ENCODE results near the gene CARD19. TPM values are rescaled to one million over a fixed set of nuclear protein-coding genes. Genes with fewer than 3 reads are reported as not detected.

The CARD19 gene
- total RNA-seq, 4 donors from 2014 or later, result 37.0 to 61.8 (median 49.1) TPM

- 74 to 77% methylated on average over 2 of the region's 2 CpGs for WGBS, 2 donors
- Histone ChIP-seq H3K9me3 (no peaks in the 10 kb centered on the region), H3K4me3 (replicated peaks in 1 of 3) (no peak overlapping the region), H3K27me3 (no peaks in the 10 kb centered on the region), H3K36me3 (no peaks in the 10 kb centered on the region), H3K27ac (no peak overlapping the region), H3K4me1 (peaks cover 0 to 9% of the 10 kb centered on the region in 2 donors)
- TF ChIP-seq CTCF (IDR thresholded peaks at IDR 0.05) (no peak), POLR2A (IDR thresholded peaks at IDR 0.05) (no peak)
- intact Hi-C loops (cut with DNase I), result no loop called here
- DNase-seq, result no peak
Observed at GRCh38 chr9:93147632-93148031, 51.6 kb downstream of the CARD19 start.

- 83 to 93% methylated on average over 2 of the region's 2 CpGs for WGBS, 2 donors
- no peaks in the 10 kb centered on the region for H3K36me3 ChIP-seq
- H3K4me3 ChIP-seq (replicated peaks in 1 of 3), result no peak overlapping the region
- TF ChIP-seq CTCF (IDR thresholded peaks at IDR 0.05), result no peak
- no peak for TF ChIP-seq POLR2A (IDR thresholded peaks at IDR 0.05)
- H3K27ac ChIP-seq, result no peak overlapping the region
- H3K4me1 ChIP-seq, result peaks cover 0 to 7% of the 10 kb centered on the region in 2 donors
- no peaks in the 10 kb centered on the region for H3K9me3 ChIP-seq
- DNase-seq, result no peak
- no peaks in the 10 kb centered on the region for H3K27me3 ChIP-seq
- intact Hi-C loops (cut with DNase I), result no loop called here
Observed at GRCh38 chr9:93148721-93149120, 52.7 kb downstream of the CARD19 start.

GRCh38 chr9:93149361-93149760, 53.3 kb downstream of the CARD19 start:
- no peak for TF ChIP-seq POLR2A (IDR thresholded peaks at IDR 0.05)
- H3K27me3 ChIP-seq, result no peaks in the 10 kb centered on the region
- intact Hi-C loops (cut with DNase I), result no loop called here
- H3K27ac ChIP-seq, result no peak overlapping the region
- 47 to 50% methylated on average over 1 of the region's 1 CpG for WGBS, 2 donors
- no peak overlapping the region for H3K4me3 ChIP-seq (replicated peaks in 1 of 3)
- DNase-seq, result no peak
- no peaks in the 10 kb centered on the region for H3K9me3 ChIP-seq
- peaks cover 0 to under 1% of the 10 kb centered on the region in 2 donors for H3K4me1 ChIP-seq
- H3K36me3 ChIP-seq, result no peaks in the 10 kb centered on the region

- TF ChIP-seq POLR2A (IDR thresholded peaks at IDR 0.05), result no peak
- H3K36me3 ChIP-seq, result no peaks in the 10 kb centered on the region
- H3K9me3 ChIP-seq, result no peaks in the 10 kb centered on the region
- WGBS, 2 donors, result 81 to 94% methylated on average over 9 of the region's 10 CpGs
- intact Hi-C loops (cut with DNase I), result no loop called here
- H3K4me1 ChIP-seq, result peaks cover 4 to 6% of the 10 kb centered on the region in 2 donors
- no peak for DNase-seq
- H3K4me3 ChIP-seq (replicated peaks in 1 of 3), result no peak overlapping the region
- H3K27ac ChIP-seq, result no peak overlapping the region
- no peaks in the 10 kb centered on the region for H3K27me3 ChIP-seq
Observed at GRCh38 chr9:93151097-93151784, 55.2 kb downstream of the CARD19 start.

GRCh38 chr9:93154293-93154903, 58.4 kb downstream of the CARD19 start:
- H3K4me3 ChIP-seq (replicated peaks in 1 of 3), result no peak overlapping the region
- no peak overlapping the region for H3K27ac ChIP-seq
- no peaks in the 10 kb centered on the region for H3K27me3 ChIP-seq
- H3K36me3 ChIP-seq, result no peaks in the 10 kb centered on the region
- H3K9me3 ChIP-seq, result no peaks in the 10 kb centered on the region
- intact Hi-C loops (cut with DNase I), result no loop called here
- WGBS, 2 donors, result 81% methylated on average over 14 of the region's 14 CpGs
- peaks cover 4 to 6% of the 10 kb centered on the region in 2 donors for H3K4me1 ChIP-seq
- peak in 3 of 6 experiments; percentile 23 to 43 (median 33) for TF ChIP-seq CTCF (IDR thresholded peaks at IDR 0.05)
- TF ChIP-seq POLR2A (IDR thresholded peaks at IDR 0.05), result no peak
- DNase-seq, result peak in 1 of 2 donors; percentile 30
